GM10266 (cell line): Measurements from ENCODE around the gene DAB1.

Experiments
- DNase-seq: peaks from one replicate; pipeline ENCODE4 v3.0.0; 2012; ENCODE audit errors: extremely low spot score
- TF ChIP-seq, protein P1 (sequence below): IDR thresholded peaks from 2 replicates; pipeline ENCODE4 v1.5.1; 2012; ENCODE audit warnings: mild to moderate bottlenecking, low read depth; ENCODE audit not compliant: control insufficient read depth, insufficient read depth; ENCODE audit errors: missing control alignments

The DAB1 gene

DNA sequence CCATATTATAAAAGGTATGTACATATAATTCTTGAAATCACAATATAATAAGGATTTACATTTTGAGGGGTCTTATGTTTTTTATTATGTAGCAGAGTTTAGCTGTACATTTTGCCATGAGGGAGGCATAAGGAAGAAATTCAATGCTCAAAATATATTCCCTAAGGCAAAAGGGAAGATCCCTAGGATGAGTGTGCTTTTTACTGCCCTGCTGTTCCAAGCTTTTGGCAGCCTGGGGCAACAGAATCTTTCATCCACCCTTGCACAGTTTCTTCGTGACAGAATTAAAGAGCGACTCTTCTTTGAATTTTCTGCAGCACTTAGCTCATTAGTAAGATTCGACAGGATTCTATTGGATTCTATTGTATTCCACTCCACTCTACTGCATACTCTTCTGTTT is 39.5 kb upstream of the DAB1 start:
- TF ChIP-seq, protein P1, sequence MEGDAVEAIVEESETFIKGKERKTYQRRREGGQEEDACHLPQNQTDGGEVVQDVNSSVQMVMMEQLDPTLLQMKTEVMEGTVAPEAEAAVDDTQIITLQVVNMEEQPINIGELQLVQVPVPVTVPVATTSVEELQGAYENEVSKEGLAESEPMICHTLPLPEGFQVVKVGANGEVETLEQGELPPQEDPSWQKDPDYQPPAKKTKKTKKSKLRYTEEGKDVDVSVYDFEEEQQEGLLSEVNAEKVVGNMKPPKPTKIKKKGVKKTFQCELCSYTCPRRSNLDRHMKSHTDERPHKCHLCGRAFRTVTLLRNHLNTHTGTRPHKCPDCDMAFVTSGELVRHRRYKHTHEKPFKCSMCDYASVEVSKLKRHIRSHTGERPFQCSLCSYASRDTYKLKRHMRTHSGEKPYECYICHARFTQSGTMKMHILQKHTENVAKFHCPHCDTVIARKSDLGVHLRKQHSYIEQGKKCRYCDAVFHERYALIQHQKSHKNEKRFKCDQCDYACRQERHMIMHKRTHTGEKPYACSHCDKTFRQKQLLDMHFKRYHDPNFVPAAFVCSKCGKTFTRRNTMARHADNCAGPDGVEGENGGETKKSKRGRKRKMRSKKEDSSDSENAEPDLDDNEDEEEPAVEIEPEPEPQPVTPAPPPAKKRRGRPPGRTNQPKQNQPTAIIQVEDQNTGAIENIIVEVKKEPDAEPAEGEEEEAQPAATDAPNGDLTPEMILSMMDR, result no peak
- DNase-seq, result no peak

DNA sequence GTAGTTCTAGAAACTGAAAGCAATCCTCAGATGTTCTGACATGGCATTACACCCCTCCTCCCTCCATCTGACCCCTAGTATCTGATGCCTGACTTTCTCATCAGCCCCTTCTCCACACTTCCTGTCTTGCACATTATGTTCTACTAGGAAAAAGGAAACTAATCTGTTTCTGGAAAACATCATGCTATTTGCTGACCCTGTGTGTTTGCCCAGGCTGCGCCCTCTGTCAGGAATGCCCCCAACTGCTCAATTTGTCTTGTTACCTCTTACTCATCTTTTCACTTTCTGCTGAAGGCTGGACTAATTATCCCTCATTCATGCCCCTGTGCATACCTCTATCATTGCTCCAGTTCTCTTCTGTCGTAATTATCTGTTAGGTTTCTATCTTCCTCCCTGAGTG is 37.5 kb upstream of the DAB1 start:
- no peak for DNase-seq
- TF ChIP-seq, protein P1, result no peak

DNA sequence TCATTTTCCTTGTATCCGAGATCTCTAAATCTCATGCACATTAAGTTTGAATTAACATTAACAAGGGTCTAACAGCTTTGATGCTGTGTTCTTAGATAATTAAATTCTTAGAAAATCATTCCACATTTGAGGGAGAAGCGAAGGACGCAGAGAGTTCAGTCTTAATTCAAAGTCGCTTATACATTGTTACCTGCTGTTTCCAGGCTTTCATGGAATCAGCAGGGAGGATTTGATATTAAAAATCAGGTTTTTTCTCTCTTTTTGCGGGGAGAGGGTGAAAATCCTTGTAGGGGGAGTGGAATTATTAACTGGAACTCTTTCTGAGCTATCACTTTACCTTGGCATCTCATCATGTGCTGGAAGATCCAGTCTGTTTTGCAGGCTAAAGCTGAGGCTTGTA is 27.7 kb upstream of the DAB1 start:
- DNase-seq, result no peak
- TF ChIP-seq, protein P1, result no peak

DNA sequence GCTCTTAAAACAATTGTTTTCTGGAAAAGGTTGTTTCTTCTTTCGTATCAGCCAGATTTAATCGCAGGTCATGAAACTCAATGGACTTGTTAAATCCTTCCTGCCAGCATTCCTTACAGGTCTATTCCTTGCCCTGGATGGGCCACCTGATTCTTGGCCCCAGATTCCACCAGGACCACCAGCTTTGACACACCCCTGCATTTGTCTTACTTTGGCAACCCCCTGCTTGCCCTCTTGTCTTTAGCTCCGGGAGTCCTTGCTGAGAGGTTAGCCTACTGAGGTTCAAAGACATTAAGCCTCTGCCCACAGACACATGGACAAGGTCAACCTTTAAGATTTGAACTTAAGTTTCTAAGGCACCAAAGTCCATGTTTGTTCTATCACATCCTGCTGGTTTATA is 27.1 kb upstream of the DAB1 start:
- TF ChIP-seq, protein P1, result no peak
- no peak for DNase-seq

DNA sequence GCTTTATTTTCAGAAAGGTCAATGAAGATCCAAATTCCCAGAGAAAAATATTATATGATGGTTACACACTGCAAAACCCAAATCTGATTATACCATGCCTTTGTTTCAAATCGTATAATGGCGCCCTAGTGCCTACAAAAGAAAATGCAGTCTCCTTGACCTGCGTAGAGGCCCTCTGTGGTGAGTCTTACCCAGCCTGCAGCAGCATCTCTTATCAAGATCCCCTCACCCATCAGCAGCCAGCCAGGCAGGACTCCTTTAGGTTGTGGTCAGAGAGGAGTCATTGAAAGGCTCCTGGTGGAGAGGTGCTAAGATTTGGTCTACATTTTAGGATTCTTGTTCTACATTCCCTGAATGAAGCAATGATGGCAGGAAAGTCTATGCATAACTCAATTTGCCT is 23.7 kb upstream of the DAB1 start:
- TF ChIP-seq, protein P1, result no peak
- no peak for DNase-seq

DNA sequence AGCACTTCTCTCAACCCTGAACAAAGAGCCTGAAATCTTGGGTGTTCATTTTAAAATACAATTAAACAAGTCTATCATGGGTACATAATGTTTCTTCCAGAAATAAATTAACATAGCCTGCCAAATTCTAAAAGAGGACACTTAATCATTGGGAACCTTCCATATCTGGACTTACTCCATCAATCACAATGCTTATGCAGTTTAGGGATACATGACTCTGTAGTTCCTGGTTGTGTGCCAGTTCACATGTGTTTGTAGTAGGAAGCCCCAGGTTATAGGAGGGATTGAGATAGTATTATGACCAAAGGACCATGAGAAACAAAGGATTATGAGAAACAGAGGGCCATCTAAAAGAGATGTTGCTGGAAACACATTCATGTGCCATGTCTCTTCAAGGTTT is 19.1 kb upstream of the DAB1 start:
- no peak for DNase-seq
- TF ChIP-seq, protein P1, result no peak

DNA sequence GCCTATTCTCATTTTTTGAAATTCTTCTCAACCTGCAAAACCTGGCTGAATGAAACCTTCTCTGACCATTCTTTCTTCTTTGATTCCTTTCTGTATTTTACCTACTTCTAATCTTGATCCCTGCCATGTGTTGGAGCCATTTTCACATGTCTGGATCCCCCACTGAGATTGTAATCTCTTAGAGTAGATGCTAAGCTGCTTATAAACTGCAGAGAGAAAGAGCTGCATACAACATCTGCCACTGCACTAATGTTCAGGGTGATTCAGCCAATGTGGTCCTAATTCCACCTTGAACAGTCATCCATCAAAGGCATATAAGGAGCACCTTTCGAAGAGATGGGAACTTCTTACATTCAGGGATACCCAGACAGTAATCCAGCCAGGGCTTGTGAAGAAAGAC is 16.2 kb upstream of the DAB1 start:
- TF ChIP-seq, protein P1, result no peak

More for the DNA sequence above, 16.2 kb upstream of the DAB1 start:
- no peak for DNase-seq
